RWPE1 (cell line): ENCODE measurements around the gene EML4.

Source experiments
- CTCF ChIA-PET: fragments of 350-600 bp; sonication (Branson Sonifier 250); formaldehyde crosslinking; extraction: SDS; loops from one replicate; lab custom pipeline; 2021; lab: Yijun Ruan, JAX
- POLR2A ChIA-PET: fragments of 400-600 bp; formaldehyde crosslinking; extraction: SDS; loops from one replicate; lab custom pipeline; 2020; ENCODE audit warnings: antibody characterized with exemption; ENCODE audit not compliant: low non-redundant PET; lab: Yijun Ruan, JAX
- DNase-seq: peaks from one replicate; pipeline ENCODE4 v3.0.0; 2012; ENCODE audit warnings: low spot score
- H3K27ac ChIP-seq: fragments of 450-650 bp; 2 replicates; pipeline ENCODE4 v1.5.1; 2017
- TF ChIP-seq, protein P1 (sequence below): fragments of 450-650 bp; conservative IDR thresholded peaks from 2 replicates; pipeline ENCODE4 v1.5.1; 2017; ENCODE audit warnings: low read depth, mild to moderate bottlenecking

EML4 gene

DNA sequence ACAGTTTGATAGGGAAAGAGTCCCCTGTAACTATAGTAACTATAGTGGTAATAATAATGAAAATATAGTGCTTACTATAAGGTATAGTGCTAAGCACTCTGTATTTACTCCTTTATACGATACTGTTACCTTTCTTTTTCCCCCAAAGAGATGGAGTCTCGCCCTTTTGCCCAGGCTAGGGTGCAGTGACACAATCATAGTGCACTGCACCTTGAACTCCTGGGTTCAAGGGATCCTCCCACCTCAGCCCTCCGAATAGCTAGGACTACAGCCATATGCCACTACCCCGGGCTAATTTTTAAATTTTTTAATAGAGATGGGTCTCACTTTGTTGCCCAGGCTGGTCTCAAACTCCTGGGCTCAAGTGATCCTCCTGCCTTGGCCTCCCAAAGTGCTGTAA, 34.6 kb downstream of the EML4 start:
- CTCF ChIA-PET: interaction anchor here (0.6 kb wide), 1 partner anchor 247 kb away, joined by 4 read pairs; no protein-coding TSS in a partner anchor
- H3K27ac ChIP-seq: no peak overlapping the region
- POLR2A ChIA-PET: no interaction called here
- DNase-seq: no peak
- TF ChIP-seq, protein P1, sequence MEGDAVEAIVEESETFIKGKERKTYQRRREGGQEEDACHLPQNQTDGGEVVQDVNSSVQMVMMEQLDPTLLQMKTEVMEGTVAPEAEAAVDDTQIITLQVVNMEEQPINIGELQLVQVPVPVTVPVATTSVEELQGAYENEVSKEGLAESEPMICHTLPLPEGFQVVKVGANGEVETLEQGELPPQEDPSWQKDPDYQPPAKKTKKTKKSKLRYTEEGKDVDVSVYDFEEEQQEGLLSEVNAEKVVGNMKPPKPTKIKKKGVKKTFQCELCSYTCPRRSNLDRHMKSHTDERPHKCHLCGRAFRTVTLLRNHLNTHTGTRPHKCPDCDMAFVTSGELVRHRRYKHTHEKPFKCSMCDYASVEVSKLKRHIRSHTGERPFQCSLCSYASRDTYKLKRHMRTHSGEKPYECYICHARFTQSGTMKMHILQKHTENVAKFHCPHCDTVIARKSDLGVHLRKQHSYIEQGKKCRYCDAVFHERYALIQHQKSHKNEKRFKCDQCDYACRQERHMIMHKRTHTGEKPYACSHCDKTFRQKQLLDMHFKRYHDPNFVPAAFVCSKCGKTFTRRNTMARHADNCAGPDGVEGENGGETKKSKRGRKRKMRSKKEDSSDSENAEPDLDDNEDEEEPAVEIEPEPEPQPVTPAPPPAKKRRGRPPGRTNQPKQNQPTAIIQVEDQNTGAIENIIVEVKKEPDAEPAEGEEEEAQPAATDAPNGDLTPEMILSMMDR: no peak

DNA sequence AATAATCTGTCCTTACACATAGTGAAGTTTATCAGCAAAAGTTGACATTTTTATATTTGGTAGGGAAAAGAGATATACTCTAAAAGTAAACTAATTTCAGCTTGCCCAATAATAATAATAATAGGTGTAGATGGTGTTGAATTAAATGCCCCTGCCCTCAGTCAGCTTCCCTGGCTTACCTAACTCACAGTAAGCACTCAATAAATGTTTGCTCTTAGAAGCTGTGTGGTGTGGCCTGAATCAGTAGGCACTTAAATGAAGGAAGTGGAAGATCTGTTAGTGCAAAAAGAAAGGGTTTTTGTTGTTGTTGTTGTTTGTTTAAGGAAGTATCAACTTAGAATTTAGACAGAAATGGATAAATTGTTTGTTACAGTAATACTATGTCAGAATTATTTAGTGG, 36.2 kb downstream of the EML4 start:
- ChIA-PET CTCF (no interaction called here), POLR2A (no interaction called here)
- TF ChIP-seq, protein P1: no peak
- no peak for DNase-seq
- no peak overlapping the region for H3K27ac ChIP-seq

DNA sequence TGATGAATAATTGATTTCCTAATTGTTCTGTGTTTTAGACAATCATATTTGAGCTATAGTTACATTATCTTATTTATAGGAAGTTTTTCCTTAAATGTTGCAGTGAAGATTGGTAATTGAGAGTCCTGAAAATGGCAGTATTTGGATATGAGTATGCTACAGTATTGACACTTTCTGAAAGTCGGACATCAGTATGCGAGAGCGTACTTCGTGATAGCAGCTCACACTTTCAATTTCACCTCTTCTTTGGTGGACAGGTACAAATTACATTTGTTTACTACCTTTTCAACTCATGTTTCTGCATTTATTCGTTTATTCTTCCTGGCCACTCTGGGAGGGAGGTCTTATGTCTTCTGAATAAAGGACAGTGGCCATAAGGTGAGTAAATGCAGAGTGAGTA, 38.7 kb downstream of the EML4 start:
- TF ChIP-seq, protein P1: no peak
- ChIA-PET CTCF (no interaction called here), POLR2A (no interaction called here)
- no peak for DNase-seq
- no peak overlapping the region for H3K27ac ChIP-seq

DNA sequence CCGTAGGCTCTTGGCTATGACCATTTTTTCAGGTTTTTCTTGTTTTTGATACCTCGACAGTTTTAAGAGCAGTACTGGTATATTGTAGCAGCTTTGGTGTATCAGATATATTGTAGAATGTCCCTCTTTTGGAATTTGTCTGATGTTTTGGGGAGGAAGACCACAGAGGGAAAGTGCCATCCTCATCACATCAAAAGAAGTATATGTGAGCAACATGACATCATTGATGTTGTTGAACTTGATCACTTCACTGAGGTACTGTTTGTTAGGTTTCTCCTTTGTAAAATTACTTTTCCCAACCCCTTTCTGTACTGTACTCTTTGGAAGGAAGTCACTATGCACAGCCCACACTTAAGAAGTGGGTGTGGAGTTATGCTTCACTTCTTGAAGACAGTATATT, 41.0 kb downstream of the EML4 start:
- CTCF ChIA-PET: no interaction called here
- POLR2A ChIA-PET: no interaction called here

DNA sequence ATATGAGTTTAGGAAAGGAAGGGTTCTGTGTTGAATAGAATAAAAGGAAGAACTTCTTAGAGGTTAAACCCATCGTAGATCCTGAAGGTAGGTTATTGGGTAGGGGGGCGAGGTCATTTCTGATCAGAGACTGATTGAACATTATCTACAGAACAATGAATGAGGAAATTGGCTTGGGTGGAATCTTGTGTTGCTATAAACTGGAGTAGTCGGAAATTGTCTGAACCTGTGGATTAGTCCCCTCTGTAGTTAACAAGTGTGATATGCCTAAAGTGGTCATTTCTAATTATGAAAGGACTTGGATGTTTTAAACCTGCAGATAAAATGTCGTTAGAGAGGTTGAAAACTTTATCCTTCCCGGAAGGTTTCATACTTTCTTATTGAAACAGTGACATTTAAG, 42.1 kb downstream of the EML4 start:
- POLR2A ChIA-PET: no interaction called here
- DNase-seq: no peak
- no peak overlapping the region for H3K27ac ChIP-seq
- CTCF ChIA-PET: interaction anchor here (0.6 kb wide), 1 partner anchor 109 kb away, joined by 3 read pairs; no protein-coding TSS in a partner anchor
- TF ChIP-seq, protein P1: no peak

More for the DNA sequence above, 41.0 kb downstream of the EML4 start:
- no peak overlapping the region for H3K27ac ChIP-seq
- DNase-seq: no peak
- TF ChIP-seq, protein P1: no peak

DNA sequence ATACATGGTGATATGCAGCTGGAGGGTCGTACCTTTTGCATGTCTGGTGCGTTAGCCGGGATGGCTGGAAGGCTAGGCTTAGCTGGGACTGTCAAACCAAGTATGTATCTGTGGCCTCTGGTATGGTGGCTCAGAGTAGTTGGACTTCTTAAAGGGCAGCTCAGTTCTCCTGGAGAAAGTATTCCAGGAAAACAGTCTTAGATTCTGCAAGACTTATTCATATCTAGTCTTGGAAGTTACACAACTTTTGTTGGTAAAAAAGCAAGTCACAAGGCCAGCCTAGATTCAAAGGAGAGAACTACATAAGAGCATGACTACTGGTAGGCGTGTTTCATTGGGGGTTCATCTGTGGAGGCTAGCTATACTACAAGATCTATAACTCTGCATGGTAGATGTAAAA, 45.5 kb downstream of the EML4 start:
- POLR2A ChIA-PET: no interaction called here
- TF ChIP-seq, protein P1: no peak

More for the DNA sequence above, 45.5 kb downstream of the EML4 start:
- H3K27ac ChIP-seq: no peak overlapping the region
- no peak for DNase-seq
- CTCF ChIA-PET: interaction anchor here (0.7 to 0.9 kb wide), 2 partner anchors 15 to 597 kb away, joined by 3 to 5 read pairs; no protein-coding TSS in a partner anchor
